Brain microvascular endothelial cell (primary cell): ENCODE results near the gene DSTN.

ENCODE experiments used
- DNase-seq: peaks from one replicate; pipeline ENCODE4 v3.0.0-alpha.2; 2020
- H3K27ac ChIP-seq: fragments of 250-450 bp; sonication (Bioruptor Pico); 2 replicates; pipeline ENCODE4 v1.5.1; 2020; ENCODE audit warnings: mild to moderate bottlenecking, moderate library complexity
- H3K27me3 ChIP-seq: fragments of 250-450 bp; sonication (Bioruptor Pico); replicated peaks from 2 replicates; pipeline ENCODE4 v1.5.1; 2020; ENCODE audit warnings: mild to moderate bottlenecking
- H3K36me3 ChIP-seq: fragments of 250-450 bp; sonication (Bioruptor Pico); replicated peaks from 2 replicates; pipeline ENCODE4 v1.5.1; 2020; ENCODE audit warnings: mild to moderate bottlenecking
- H3K4me3 ChIP-seq: 2 replicates; pipeline ENCODE4 v1.5.1; 2011; ENCODE audit warnings: low read depth, mild to moderate bottlenecking, control low read depth, low read length, moderate library complexity
- CTCF ChIP-seq: IDR thresholded peaks from 2 replicates; pipeline ENCODE4 v1.5.1; 2011; ENCODE audit warnings: low read depth, mild to moderate bottlenecking, moderate library complexity, low read length, control low read depth, inconsistent platforms; ENCODE audit errors: missing control alignments
- in situ Hi-C: cut with HindIII; loops from 2 replicates; pipeline ENCODE4 v1.10.0; 2017; ENCODE audit warnings: low sequenced_read_pairs, low pct_ligation_motif_present

DSTN gene

GRCh38 chr20:17525650-17526049 lies 44.2 kb upstream of the DSTN start:
- Histone ChIP-seq H3K36me3 (no peaks in the 10 kb centered on the region), H3K27me3 (no peaks in the 10 kb centered on the region), H3K27ac (no peak overlapping the region), H3K4me3 (no peak overlapping the region)
- in situ Hi-C loops = no loop called here
- no peak for TF ChIP-seq CTCF
- DNase-seq = peak; percentile 11

- in situ Hi-C loops = no loop called here
- H3K4me3 ChIP-seq = no peak overlapping the region
- no peak for TF ChIP-seq CTCF
- H3K27me3 ChIP-seq = no peaks in the 10 kb centered on the region
- no peak overlapping the region for H3K27ac ChIP-seq
- no peak for DNase-seq
- no peaks in the 10 kb centered on the region for H3K36me3 ChIP-seq
These were observed 40.3 kb upstream of the DSTN start for GRCh38 chr20:17529586-17529985.

- no peak for DNase-seq
- H3K4me3 ChIP-seq = no peak overlapping the region
- H3K27ac ChIP-seq = no peak overlapping the region
- TF ChIP-seq CTCF = no peak
- in situ Hi-C loops = no loop called here
- H3K36me3 ChIP-seq = no peaks in the 10 kb centered on the region
- H3K27me3 ChIP-seq = no peaks in the 10 kb centered on the region
These were observed 39.7 kb upstream of the DSTN start for GRCh38 chr20:17530153-17530552.

- Histone ChIP-seq H3K27ac (peak within 1 kb of the TSS; percentile 42), H3K27me3 (no peaks in the 10 kb centered on the region), H3K36me3 (no peaks in the 10 kb centered on the region), H3K4me3 (peak within 1 kb of the TSS; percentile 56)
- DNase-seq = peak; percentile 31
- TF ChIP-seq CTCF = no peak
- in situ Hi-C loops = no loop called here
These were observed 38.9 kb upstream of the DSTN start, which contains the start of gene BFSP1 for GRCh38 chr20:17530716-17531664. Gene BFSP1, minus strand, starts transcription at chr20:17531379. Its CDS starts 50 bp downstream, at chr20:17531329.

GRCh38 chr20:17531665-17532025 lies 38.2 kb upstream of the DSTN start:
- H3K27me3 ChIP-seq = no peaks in the 10 kb centered on the region
- peak overlapping the region; percentile 56 for H3K4me3 ChIP-seq
- DNase-seq = no peak
- in situ Hi-C loops = no loop called here
- peak overlapping the region; percentile 42 for H3K27ac ChIP-seq
- H3K36me3 ChIP-seq = no peaks in the 10 kb centered on the region
- TF ChIP-seq CTCF = no peak

GRCh38 chr20:17533396-17533795 lies 36.5 kb upstream of the DSTN start:
- no peak overlapping the region for H3K4me3 ChIP-seq
- no peak for TF ChIP-seq CTCF
- DNase-seq = peak; percentile 45
- no peaks in the 10 kb centered on the region for H3K27me3 ChIP-seq
- no peak overlapping the region for H3K27ac ChIP-seq
- no peaks in the 10 kb centered on the region for H3K36me3 ChIP-seq
- in situ Hi-C loops = no loop called here
